HG02943 (cell line): Measurements from ENCODE around the gene SCD5.

Source experiments
- ATAC-seq: cut with Tn5 transposase; IDR thresholded peaks from one replicate; pipeline ENCODE4 v1.9.1; 2021; ENCODE audit warnings: mild to moderate bottlenecking, low read depth, moderate library complexity; ENCODE audit not compliant: unreplicated experiment

SCD5 gene

GRCh38 chr4:82697561-82697960, 101.0 kb downstream of the SCD5 start:
- ATAC-seq = no peak

- ATAC-seq = no peak
Observed at GRCh38 chr4:82696117-82696860, 102.3 kb downstream of the SCD5 start.

GRCh38 chr4:82694892-82695291, 103.7 kb downstream of the SCD5 start:
- no peak for ATAC-seq

- no peak for ATAC-seq
Observed at GRCh38 chr4:82694046-82694445, 104.5 kb downstream of the SCD5 start.

- no peak for ATAC-seq
Observed at GRCh38 chr4:82692101-82692780, 106.4 kb downstream of the SCD5 start.

- no peak for ATAC-seq
Observed at GRCh38 chr4:82691431-82691830, 107.2 kb downstream of the SCD5 start.

GRCh38 chr4:82688091-82688795, 110.4 kb downstream of the SCD5 start:
- ATAC-seq = no peak

- no peak for ATAC-seq
Observed at GRCh38 chr4:82687531-82687930, 111.1 kb downstream of the SCD5 start.

GRCh38 chr4:82681754-82682153, 116.8 kb downstream of the SCD5 start:
- ATAC-seq = no peak

- ATAC-seq = no peak
Observed at GRCh38 chr4:82680834-82681233, 117.8 kb downstream of the SCD5 start.

- ATAC-seq = no peak
Observed at GRCh38 chr4:82679531-82679930, 119.1 kb downstream of the SCD5 start.

- no peak for ATAC-seq
Observed at GRCh38 chr4:82678051-82678450, 120.5 kb downstream of the SCD5 start.

GRCh38 chr4:82677327-82677726, 121.3 kb downstream of the SCD5 start:
- ATAC-seq = no peak

- no peak for ATAC-seq
Observed at GRCh38 chr4:82667761-82668480, 130.7 kb downstream of the SCD5 start.

GRCh38 chr4:82666970-82667665, 131.5 kb downstream of the SCD5 start:
- ATAC-seq = no peak

- ATAC-seq = no peak
Observed at GRCh38 chr4:82661181-82661992, 137.2 kb downstream of the SCD5 start.

- no peak for ATAC-seq
Observed at GRCh38 chr4:82652062-82652461, 146.5 kb downstream of the SCD5 start.

- ATAC-seq = no peak
Observed at GRCh38 chr4:82650868-82651267, 147.7 kb downstream of the SCD5 start.

- ATAC-seq = no peak
Observed at GRCh38 chr4:82648356-82648755, 150.2 kb downstream of the SCD5 start.
